AG08395 (cell line): ENCODE results near the gene OPCML.

Experiments
- DNase-seq: peaks from one replicate; pipeline ENCODE4 v3.0.0; 2012; ENCODE audit warnings: mixed read lengths, low spot score

Gene OPCML

GRCh38 chr11:133360860-133361688 lies 171.2 kb downstream of the OPCML start:
- DNase-seq, result no peak

- no peak for DNase-seq
Observed at GRCh38 chr11:133355095-133355494, 177.2 kb downstream of the OPCML start.

DNA sequence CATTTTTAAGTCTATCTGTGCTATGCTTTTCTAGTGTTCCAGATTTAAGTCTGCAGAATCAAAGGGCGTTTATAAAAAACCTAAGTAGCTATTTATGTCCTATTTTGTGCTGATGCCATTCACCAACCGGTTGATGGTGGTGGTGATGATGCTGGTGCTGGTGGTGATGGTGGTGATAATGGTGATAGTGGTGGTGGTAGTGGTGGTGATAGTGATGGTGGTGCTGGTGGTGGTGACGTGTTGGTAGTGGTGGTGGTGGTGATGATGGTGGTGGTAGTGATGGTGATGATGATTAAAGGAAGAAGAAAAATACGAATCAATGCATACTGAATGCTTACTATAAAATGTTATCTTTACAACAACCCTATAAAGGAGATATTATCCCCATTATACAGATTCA lies 178.2 kb downstream of the OPCML start:
- DNase-seq, result no peak

- DNase-seq, result no peak
Observed at GRCh38 chr11:133350045-133350444, 182.3 kb downstream of the OPCML start.

DNA sequence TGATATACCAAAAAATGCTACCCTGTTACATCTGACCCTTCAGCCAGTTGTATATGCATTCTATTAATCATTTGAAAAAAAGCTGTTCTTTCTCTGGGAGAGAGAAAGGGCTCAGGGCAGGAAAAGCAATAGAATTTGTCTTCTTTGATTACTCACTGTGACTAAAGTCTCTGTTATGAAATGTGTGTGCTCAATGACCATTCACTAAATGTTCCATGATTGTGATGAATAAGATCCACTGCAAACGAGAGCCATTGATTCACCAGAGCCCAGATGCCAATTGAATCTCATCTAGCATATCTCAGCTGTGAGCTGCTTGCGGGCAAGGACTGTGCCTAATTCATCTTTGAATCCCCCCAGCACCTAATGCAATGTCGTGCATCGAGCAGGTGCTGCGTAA lies 184.3 kb downstream of the OPCML start:
- DNase-seq, result no peak

DNA sequence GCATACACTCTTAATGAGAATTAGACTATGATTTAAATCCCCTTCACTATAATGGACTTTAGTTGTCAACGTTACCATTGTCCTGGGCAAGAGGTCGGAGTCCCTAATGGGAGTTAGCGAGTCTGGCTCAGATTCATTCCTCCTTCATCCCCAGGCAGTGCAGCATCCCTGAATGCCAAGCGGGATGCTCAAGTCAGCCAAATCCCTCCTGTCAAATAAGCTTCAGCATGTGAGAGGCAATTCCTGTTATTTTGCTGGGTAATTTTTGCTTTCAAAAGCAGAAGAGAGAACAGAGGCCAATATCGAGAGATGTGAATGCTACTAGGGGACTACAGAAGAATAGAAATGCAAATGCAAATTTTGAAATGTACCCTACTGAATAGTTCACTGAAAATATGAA lies 186.2 kb downstream of the OPCML start:
- no peak for DNase-seq

GRCh38 chr11:133343951-133344350 lies 188.3 kb downstream of the OPCML start:
- DNase-seq, result no peak

DNA sequence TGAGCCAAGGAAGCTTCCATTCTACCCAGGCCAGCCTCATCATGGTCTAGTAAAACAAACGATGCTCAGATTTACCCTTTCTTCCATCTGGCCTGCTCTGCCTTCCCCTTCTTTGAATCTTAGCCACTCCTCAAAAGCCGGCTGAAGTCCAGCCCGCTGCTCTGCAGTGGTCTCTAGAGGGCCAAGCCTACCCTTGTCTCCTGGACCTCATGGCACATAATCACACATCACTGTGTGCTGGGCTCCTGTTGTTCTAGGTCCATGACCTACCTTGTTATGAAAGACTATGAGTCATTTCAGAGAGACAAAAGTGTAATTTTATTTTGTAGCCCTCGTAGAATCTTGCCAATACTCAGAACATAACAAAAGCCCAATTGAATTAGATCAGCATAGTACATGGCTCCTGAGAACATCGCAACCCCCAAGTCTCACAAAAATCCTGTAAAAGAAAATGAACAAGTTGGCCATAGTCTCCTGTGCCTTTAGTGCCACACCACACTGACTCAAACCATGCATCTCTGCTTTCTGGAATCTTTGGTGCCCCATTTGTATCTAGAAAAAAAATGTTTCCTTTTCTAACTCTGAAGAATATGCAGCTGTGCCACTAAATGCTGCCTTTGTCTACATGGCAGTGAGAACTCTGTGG lies 192.7 kb downstream of the OPCML start:
- DNase-seq, result no peak

DNA sequence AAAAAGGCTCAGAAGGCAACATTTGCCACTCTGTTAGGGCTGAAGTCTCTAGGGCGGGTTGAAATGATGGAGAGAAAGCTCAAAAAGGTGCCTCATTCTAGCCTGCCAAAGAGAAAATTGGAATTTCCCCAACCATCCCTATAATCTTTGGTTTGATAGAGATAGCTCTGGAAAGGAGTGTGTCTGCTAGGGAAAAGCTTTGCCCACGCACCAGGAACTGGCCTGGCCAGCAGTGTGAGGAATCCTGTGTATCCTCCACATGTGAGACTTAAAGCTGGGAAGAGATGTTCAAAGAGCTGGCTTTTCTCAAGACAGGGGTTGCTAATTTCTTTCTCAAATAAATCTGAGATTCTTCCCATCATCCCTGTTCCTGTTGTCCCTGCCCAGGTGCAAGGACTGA lies 193.7 kb downstream of the OPCML start:
- no peak for DNase-seq

- DNase-seq, result no peak
Observed at GRCh38 chr11:133337951-133338418, 194.3 kb downstream of the OPCML start.

DNA sequence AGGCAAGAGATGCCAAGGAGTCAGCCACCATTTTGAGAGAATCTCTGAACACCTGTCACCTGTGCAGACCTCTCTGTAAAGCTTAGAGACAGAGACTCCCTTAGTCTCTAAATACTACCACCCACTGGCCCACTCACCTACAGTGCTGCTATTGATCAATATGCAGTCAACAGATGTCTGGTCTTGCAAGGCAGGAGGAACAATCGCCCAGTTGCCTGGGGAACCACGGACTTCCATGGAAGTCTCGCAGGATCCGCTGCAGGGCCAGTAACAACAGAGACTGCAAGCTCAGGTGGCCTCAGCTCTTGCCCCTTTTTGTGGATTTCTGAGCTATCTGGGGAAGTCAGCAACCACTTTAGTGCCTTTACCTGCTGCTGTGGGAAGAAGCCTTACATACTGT lies 195.1 kb downstream of the OPCML start:
- no peak for DNase-seq

- DNase-seq, result no peak
Observed at GRCh38 chr11:133331031-133331430, 201.3 kb downstream of the OPCML start.

DNA sequence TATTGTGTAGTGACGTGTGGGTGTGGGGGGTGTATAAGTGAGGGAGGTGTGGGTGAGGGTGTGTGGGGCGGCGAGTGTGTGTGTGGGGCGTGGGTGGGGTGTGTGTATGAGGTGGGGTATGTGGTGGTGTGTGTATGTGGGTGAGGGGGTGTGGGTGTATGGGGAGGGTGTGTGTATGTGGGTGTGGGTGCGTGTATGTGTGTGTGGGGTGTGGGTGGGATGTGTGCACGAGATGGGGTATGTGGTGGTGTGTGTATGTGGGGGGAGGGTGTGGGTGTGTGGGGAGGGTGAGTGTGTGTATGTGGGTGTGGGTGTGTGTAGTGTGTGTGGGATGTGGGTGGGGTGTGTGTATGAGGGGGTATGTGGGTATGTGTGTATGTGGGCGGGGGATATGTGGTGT lies 205.5 kb downstream of the OPCML start:
- no peak for DNase-seq

- no peak for DNase-seq
Observed at GRCh38 chr11:133326332-133326731, 206.0 kb downstream of the OPCML start.

- DNase-seq, result no peak
Observed at GRCh38 chr11:133325711-133326110, 206.6 kb downstream of the OPCML start.

DNA sequence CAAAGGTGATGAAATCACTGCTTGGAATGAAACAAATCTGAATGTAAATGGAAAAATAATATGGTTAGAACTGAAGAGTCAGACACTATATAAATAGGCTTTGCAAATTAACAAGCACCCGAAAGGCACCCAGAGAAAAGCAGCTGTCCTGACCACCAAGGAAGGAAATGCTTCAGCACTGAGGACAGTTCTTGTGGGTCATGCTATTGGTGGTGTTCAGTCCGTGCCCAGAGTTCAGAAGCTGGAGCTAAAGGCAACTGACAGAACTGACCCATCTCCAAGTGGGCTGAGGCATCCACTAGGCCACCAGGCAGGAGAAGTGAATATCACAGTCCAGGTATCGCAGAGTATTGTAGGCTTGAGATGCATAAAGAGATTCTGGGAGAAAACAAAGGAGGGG lies 208.9 kb downstream of the OPCML start:
- DNase-seq, result no peak

- no peak for DNase-seq
Observed at GRCh38 chr11:133318221-133318620, 214.1 kb downstream of the OPCML start.

DNA sequence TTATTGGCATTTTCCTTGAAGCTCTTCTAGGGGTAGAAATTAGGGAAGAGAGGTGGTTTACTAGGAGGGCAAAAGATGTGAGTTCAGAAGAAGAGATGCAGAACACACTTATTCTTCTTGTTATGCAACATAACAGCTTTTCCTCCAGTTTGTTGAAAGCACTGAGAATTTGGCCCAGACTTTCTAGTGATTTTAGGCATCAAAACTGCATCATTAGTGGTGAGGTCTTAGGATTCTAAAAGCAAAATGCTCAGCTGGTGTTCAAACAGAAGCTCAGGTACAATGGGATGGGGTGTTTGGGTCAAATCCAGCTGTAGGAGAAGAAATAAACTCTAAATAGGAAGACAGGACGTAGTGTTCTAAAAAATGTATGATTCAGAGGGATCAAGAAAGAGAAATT lies 221.1 kb downstream of the OPCML start:
- no peak for DNase-seq

DNA sequence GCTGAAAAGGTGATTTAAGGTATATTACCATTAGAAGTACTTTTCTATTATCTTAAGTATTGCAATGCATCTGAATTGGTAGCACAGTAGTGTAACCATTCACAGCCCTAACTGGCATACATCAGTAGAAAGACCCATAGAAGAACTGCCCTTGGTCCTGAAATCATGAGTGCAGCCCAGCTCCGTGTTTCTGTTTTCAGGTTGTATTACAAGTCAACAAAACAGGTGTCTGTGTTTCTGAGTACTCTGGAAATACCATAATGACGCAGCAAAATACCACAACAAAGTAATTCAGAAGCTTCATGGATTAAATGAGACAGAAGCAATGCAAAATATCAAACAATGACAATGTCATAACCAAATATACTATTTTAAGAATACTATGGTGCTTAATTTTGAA lies 226.3 kb downstream of the OPCML start:
- DNase-seq, result no peak

GRCh38 chr11:133305208-133305956 lies 226.9 kb downstream of the OPCML start:
- DNase-seq, result no peak

DNA sequence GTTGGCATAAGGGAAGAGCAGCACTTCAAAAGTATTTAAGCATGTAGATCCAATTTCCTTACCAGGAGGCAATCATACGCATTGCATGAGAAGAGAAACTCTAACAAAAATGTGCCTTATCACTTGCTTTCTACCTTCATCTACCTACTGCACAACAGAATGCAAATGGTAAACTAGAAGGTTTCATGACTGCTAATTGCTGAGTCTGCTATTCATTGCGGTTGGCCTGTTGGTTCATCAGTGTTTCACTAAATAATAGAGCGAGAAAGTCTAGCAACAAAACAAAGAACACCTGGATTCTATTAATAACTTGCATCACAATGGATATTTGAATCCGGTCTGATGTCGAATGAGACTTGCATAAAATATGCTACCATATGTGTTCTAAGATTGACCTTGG lies 229.0 kb downstream of the OPCML start:
- DNase-seq, result no peak

- DNase-seq, result no peak
Observed at GRCh38 chr11:133302056-133302455, 230.2 kb downstream of the OPCML start.

DNA sequence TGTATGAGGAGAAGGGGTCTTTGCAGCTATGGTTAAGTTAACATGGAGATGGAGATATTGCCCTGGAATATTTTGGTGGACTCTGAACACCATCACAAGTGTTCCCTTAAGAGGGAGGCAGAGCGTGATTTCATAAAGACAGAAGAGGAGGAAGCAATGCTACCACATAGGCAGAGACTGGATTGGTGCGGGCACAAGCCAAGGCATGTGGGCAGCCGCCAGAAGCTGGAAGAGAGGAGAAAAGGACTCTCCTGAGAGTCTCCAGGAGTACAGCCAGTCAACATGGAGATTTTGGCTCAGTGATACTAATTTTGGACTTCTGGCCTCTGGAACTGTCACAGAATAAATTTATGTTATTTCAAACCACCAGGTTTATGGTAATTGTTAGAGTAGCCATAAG lies 231.6 kb downstream of the OPCML start:
- DNase-seq, result no peak
